AG04449 (cell line): Measurements from ENCODE around the gene ASCC1.
"Not testable (repeated sequence)": the region's sequence is repeated elsewhere in the genome, so short reads cannot be mapped to it uniquely, and the experiment has no call there.

Experiments
- CTCF ChIA-PET: fragments of 350-600 bp; formaldehyde crosslinking; extraction: SDS; loops from one replicate; lab custom pipeline; 2021; ENCODE audit warnings: antibody characterized with exemption; lab: Yijun Ruan, JAX
- POLR2A ChIA-PET: fragments of 400-600, 350-600 bp; formaldehyde crosslinking; extraction: SDS; loops from one replicate; lab custom pipeline; 2020; ENCODE audit warnings: antibody characterized with exemption, inconsistent platforms; lab: Yijun Ruan, JAX
- DNase-seq: peaks from one replicate; pipeline ENCODE4 v3.0.0-alpha.2; 2010; ENCODE audit warnings: low read depth, low spot score
- H3K4me3 ChIP-seq: 2 replicates; pipeline ENCODE4 v1.5.1; 2011; ENCODE audit warnings: low read depth, mild to moderate bottlenecking, control low read depth, low read length
- TF ChIP-seq, protein P1 (sequence below): IDR thresholded peaks from one replicate; pipeline ENCODE4 v1.5.1; 2011; ENCODE audit warnings: mild to moderate bottlenecking, moderate library complexity, low read length, control low read depth, inconsistent platforms; ENCODE audit not compliant: insufficient read depth; ENCODE audit errors: missing control alignments

Gene ASCC1

DNA sequence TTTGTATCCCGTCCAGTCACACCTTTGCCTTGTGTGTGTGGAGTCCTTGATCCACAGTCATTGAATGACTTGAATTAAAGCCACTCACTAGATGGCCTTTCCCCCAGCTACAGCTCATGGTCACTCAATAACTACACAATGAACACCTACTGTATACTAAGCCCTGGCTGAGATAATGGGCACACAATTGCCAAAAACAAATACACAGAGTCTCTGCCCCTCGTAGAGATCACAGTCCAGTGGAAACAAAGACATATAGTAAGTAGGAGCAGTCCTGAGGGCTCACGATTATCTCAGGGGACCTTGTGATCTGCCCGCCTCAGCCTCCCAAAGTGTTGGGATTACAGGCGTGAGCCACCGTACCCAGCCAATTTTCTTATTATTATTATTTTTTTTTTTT is 35.6 kb upstream of the ASCC1 start:
- no peak overlapping the region for H3K4me3 ChIP-seq
- ChIA-PET POLR2A (interaction anchor here (1.0 kb wide), 1 partner anchor 22 kb away, joined by 3 read pairs; the partner anchor contains the start of gene DDIT4), CTCF (interaction anchor here (1.0 kb wide), 1 partner anchor 9 kb away, joined by 4 read pairs; no protein-coding TSS in a partner anchor)
- DNase-seq: no peak
- TF ChIP-seq, protein P1, sequence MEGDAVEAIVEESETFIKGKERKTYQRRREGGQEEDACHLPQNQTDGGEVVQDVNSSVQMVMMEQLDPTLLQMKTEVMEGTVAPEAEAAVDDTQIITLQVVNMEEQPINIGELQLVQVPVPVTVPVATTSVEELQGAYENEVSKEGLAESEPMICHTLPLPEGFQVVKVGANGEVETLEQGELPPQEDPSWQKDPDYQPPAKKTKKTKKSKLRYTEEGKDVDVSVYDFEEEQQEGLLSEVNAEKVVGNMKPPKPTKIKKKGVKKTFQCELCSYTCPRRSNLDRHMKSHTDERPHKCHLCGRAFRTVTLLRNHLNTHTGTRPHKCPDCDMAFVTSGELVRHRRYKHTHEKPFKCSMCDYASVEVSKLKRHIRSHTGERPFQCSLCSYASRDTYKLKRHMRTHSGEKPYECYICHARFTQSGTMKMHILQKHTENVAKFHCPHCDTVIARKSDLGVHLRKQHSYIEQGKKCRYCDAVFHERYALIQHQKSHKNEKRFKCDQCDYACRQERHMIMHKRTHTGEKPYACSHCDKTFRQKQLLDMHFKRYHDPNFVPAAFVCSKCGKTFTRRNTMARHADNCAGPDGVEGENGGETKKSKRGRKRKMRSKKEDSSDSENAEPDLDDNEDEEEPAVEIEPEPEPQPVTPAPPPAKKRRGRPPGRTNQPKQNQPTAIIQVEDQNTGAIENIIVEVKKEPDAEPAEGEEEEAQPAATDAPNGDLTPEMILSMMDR: no peak

DNA sequence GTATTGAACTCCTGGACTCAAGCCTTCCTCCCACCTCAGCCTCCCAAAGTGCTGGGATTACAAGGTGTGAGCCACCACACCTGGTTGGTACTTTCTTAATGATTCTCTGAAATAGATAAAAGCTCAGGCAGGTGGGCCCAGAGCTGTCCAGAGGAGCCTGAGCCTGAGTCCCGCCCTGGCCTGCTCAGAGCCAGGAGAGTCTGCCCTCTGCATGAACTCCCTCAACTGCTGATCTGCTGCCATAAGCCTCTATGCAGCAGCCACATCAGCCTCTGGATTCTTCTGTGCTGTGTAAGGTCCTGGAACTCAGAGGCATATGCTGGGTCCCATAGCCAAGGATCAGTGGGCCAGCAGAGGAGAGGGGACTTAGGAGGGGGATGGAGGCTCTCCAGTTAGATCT is 34.6 kb upstream of the ASCC1 start:
- ChIA-PET CTCF (interaction anchor here (1.6 kb wide), 1 partner anchor 9 kb away, joined by 4 read pairs; no protein-coding TSS in a partner anchor), POLR2A (no interaction called here)
- H3K4me3 ChIP-seq: no peak overlapping the region
- peak; percentile 44 for DNase-seq
- TF ChIP-seq, protein P1: no peak

DNA sequence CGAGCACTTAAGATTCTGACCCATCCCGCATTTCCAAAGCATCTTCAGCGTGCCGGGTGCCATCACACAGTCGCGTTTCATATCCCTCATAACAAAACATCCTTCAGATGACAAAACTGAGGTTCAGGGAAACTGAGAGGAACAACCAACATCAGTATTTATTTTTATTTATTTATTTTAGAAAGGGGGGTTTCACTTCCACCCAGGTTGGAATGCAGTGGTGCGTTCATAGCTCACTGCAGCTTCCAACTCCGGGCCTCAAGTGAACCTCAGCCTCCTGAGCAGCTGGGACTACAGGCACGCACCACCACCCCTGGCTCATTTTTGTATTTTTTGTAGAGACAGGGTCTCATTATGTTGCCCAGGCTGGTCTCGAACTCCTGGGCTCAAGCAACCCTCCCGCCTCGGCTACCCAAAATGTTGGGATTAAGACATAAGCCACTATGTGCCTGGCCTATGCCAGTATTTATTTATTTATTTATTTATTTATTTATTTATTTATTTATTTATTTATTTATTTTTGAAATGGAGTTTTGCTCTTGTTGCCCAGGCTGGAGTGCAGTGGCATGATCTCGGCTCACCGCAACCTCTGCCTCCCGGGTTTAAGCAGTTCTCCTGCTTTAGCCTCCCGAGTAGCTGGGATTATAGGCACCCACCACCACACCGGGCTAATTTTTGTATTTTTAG is 33.2 kb upstream of the ASCC1 start:
- H3K4me3 ChIP-seq, DNase-seq, POLR2A ChIA-PET: not testable (repeated sequence)
- CTCF ChIA-PET: interaction anchor here (1.6 kb wide), 1 partner anchor 8 kb away, joined by 4 read pairs; no protein-coding TSS in a partner anchor

DNA sequence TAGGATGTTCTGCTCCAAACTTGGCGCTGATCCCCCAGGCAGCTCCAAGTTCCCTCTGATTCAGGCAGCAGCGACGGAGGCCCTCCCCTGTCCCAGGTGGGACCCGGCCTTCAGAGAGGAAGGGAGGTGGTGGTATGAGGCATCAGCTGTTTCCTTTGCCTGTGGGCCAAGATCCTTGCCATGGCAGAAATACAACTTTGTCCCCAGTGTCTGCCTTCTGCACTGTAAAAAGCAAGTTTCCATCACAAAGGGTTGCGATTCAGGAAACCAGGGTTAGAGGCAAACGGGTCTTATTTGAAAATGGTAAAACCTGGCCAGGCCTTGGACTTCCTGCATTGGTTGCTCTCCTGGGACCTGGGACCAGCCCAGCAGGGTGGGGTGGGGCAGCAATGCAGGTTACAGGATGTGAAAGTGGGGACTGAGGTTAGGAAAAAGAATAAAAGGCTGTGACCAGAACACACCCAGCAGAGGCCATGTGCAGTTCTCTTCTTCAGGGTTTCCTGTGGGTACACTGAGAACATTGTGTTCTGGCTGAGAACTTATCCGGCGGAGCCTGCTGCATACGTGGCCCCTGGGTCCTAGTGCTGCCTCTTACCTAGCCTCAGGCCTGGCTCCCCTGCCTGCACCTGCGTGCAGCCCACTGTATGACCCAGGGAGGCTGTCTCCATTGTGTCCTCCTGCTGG is 32.5 kb upstream of the ASCC1 start:
- DNase-seq: no peak
- ChIA-PET CTCF (interaction anchor here (1.0 to 1.2 kb wide), 2 partner anchors 11 to 74 kb away, joined by 4 to 5 read pairs; no protein-coding TSS in a partner anchor), POLR2A (interaction anchor here (1.8 kb wide), 1 partner anchor 25 kb away, joined by 7 read pairs; the partner anchor contains the start of gene DDIT4)
- TF ChIP-seq, protein P1: no peak
- H3K4me3 ChIP-seq: no peak overlapping the region

DNA sequence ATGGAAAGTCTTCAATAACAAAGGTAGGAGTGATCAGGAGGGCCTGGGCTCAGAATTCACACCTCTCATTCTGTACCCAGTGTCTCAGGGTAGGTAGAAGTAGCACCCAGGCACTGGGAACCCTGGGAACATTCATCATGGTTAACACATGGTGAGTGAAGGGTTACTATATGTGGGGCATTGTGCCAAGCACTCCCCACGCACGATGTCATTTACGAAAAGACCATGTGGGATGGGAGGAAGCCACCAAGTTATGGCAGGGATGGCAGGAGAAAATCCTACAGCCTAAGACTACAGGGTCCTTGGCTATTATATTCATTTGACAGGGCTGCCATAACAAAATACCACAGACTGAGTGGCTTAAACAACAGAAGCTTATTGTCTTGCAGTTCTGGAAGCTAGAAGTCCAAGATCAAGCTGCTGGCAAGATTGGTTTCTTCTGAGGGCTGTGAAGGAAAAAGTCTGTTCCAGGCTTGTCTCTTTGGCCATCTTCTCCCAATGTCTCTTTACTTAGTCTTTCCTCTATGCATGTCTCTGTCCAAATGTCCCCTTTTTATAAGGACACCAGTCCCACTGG is 30.0 kb upstream of the ASCC1 start:
- no peak for DNase-seq
- POLR2A ChIA-PET: interaction anchor here (1.1 kb wide), 1 partner anchor 28 kb away, joined by 4 read pairs; no protein-coding TSS in a partner anchor
- TF ChIP-seq, protein P1: no peak
- CTCF ChIA-PET: interaction anchor here (1.3 to 3.3 kb wide), 4 partner anchors 8 to 29 kb away, joined by 3 to 12 read pairs (median 7); no protein-coding TSS in a partner anchor
- H3K4me3 ChIP-seq: no peak overlapping the region

DNA sequence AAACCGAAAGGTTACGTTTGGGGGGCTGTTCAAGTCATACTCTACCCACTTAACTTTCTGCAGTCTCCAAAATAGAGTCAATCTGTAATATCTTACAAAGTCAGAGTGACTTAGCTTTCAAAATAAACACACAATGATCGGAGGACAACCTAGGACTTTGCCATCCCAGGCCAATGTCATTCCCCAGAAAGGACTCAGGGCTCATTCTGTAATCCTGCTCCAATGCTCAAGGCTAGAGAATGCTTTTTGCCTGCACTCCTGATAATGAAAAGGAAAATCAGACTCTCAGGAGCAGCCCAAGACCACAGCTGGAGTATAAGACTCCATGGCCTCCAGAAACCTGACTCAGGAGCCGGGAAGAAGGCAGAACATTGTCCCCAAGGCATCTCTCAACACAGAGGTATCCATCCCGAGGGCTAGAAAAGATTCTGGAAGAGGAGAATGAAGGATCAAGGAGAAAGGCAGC is 28.5 kb upstream of the ASCC1 start:
- TF ChIP-seq, protein P1: no peak
- ChIA-PET CTCF (interaction anchor here (0.6 to 3.3 kb wide), 7 partner anchors 10 to 92 kb away, joined by 3 to 12 read pairs (median 3); no protein-coding TSS in a partner anchor), POLR2A (no interaction called here)
- no peak for DNase-seq
- H3K4me3 ChIP-seq: no peak overlapping the region; the same call in 1 of the 2 replicates
